Skeletal muscle satellite cell (primary cell): ENCODE data around the gene SZRD1.

Experiments
- H3K27me3 ChIP-seq: 2 replicates; pipeline ENCODE4 v1.7.0; 2013; ENCODE audit warnings: low read length; ENCODE audit not compliant: control insufficient read depth, insufficient read depth
- H3K36me3 ChIP-seq: 2 replicates; pipeline ENCODE4 v1.7.0; 2013; ENCODE audit warnings: mild to moderate bottlenecking, control low read depth, low read length; ENCODE audit not compliant: insufficient read depth
- H3K4me1 ChIP-seq: 2 replicates; pipeline ENCODE4 v1.7.0; 2013; ENCODE audit warnings: low read length; ENCODE audit not compliant: control insufficient read depth, insufficient read depth
- H3K4me2 ChIP-seq: 2 replicates; pipeline ENCODE4 v1.7.0; 2013; ENCODE audit warnings: mild to moderate bottlenecking, low read length
- H3K4me3 ChIP-seq: 2 replicates; pipeline ENCODE4 v1.7.0; 2013; ENCODE audit warnings: low read length
- H3K9ac ChIP-seq: 2 replicates; pipeline ENCODE4 v1.7.0; 2013; ENCODE audit warnings: mild to moderate bottlenecking, low read depth, low read length, moderate library complexity
- H3K9me3 ChIP-seq: replicated peaks from 2 replicates; pipeline ENCODE4 v1.7.0; 2013; ENCODE audit warnings: mild to moderate bottlenecking, control low read depth, low read length

Gene SZRD1

GRCh38 chr1:16387201-16388188 is 20.5 kb downstream of the SZRD1 start:
- Histone ChIP-seq H3K4me1 (peaks cover 50% of the 10 kb centered on the region), H3K9me3 (no peaks in the 10 kb centered on the region), H3K27me3 (no peaks in the 10 kb centered on the region), H3K36me3 (no peaks in the 10 kb centered on the region), H3K4me3 (peak overlapping the region; percentile 65), H3K4me2 (peak overlapping the region; percentile 95), H3K9ac (peak overlapping the region; percentile 29)

- Histone ChIP-seq H3K4me1 (peaks cover 51% of the 10 kb centered on the region), H3K4me3 (no peak overlapping the region), H3K9ac (no peak overlapping the region), H3K9me3 (no peaks in the 10 kb centered on the region), H3K36me3 (peaks cover 26% of the 10 kb centered on the region), H3K4me2 (peak overlapping the region; percentile 26), H3K27me3 (no peaks in the 10 kb centered on the region)
These were observed 24.4 kb downstream of the SZRD1 start for GRCh38 chr1:16391411-16391810.

DNA sequence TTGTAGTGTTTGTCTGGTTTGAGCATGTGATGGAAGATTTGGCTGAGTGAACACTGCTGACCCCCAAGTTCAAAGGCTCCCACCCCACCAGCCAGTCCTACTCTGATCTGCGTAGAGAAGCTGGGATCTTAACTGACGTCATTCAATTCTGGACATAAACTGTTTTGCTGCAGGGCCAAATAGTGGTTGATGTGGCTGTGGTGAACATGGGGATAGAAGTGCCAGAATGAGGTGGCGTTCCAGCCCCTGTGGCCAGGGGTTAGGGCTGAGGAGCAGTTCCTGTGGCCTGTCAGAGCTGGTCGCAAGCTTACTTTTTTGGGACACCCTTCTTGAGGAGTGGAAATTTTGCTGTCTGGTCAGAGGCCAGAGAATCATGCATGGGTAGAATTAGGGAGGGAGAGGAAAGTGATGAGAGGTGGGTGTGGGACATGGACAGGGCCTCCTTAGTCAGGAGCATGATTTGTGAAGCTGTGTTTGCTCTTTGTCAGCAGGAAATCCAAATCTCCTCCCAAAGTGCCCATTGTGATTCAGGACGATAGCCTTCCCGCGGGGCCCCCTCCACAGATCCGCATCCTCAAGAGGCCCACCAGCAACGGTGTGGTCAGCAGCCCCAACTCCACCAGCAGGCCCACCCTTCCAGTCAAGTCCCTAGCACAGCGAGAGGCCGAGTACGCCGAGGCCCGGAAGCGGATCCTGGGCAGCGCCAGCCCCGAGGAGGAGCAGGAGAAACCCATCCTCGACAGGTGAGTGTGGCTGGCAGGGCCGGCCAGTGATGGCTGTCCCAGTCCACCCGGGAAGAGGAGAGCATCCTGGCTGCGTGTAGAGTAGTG is 25.9 kb downstream of the SZRD1 start:
- Histone ChIP-seq H3K4me3 (no peak overlapping the region), H3K4me1 (peaks cover 49% of the 10 kb centered on the region), H3K36me3 (peaks cover 28% of the 10 kb centered on the region), H3K27me3 (no peaks in the 10 kb centered on the region), H3K9me3 (no peaks in the 10 kb centered on the region), H3K4me2 (no peak overlapping the region), H3K9ac (no peak overlapping the region)

DNA sequence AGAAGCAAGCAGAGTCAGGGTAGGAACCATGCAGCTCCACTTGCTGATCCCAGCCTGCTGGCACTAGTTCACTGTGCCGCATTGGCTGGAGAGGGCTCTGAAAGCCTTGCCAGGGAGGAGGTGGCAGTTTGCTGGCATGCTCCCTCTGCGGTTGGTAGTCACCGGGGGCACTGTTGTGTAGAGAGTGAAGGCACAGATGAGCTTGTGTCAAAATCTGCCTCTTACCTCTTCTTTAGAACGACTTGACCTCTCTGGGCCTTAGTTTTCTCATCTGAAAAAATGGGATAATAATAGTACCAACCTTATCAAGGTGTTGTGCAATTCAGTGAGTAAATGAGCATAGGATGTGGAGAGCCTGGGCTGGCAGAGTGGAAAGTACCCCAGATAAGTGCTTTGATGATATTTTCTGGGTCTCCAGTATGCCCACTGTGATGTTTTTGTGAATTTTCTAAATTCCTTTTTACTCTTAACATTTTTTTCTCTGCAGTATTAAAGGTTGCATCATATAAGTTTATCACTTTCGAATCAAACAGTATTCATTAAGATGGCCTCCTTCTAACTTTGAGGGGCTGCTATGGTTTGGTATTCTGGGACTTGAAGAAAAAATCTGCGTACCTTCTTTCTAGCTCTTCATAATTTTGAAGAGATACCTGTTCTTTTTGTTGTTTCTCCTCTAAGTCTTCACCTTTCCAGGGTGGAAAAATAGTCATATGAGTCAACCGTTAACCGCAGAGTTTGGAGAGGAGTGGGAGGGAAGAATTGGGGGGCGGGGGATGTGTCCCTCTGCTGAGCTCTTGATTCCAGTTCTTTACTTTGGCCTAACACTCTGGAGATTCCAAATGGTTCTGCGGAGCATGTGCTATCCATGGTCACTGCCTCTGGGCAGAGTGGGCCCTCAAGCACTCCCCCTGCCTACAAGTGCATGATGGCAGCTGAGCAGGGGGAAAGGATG is 26.8 kb downstream of the SZRD1 start:
- peaks cover 32% of the 10 kb centered on the region for H3K36me3 ChIP-seq
- H3K4me2 ChIP-seq = no peak overlapping the region
- H3K27me3 ChIP-seq = no peaks in the 10 kb centered on the region
- no peak overlapping the region for H3K4me3 ChIP-seq
- H3K9me3 ChIP-seq = no peaks in the 10 kb centered on the region
- H3K9ac ChIP-seq = no peak overlapping the region
- peaks cover 49% of the 10 kb centered on the region for H3K4me1 ChIP-seq

DNA sequence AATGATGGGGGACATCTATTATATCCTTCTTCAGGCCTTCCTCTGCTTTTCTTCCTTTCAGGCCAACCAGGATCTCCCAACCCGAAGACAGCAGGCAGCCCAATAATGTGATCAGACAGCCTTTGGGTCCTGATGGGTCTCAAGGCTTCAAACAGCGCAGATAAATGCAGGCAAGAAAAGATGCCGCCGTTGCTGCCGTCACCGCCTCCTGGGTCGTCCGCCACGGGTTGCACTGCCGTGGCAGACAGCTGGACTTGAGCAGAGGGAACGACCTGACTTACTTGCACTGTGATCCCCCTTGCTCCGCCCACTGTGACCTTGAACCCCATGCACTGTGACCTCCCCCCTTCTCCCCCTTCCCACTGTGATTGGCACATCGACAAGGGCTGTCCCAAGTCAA is 27.9 kb downstream of the SZRD1 start:
- H3K9ac ChIP-seq = no peak overlapping the region
- no peaks in the 10 kb centered on the region for H3K9me3 ChIP-seq
- H3K4me2 ChIP-seq = no peak overlapping the region
- H3K4me1 ChIP-seq = peaks cover 49% of the 10 kb centered on the region
- peaks cover 42% of the 10 kb centered on the region for H3K36me3 ChIP-seq
- no peak overlapping the region for H3K4me3 ChIP-seq
- no peaks in the 10 kb centered on the region for H3K27me3 ChIP-seq

- no peaks in the 10 kb centered on the region for H3K9me3 ChIP-seq
- H3K27me3 ChIP-seq = no peaks in the 10 kb centered on the region
- no peak overlapping the region for H3K4me3 ChIP-seq
- H3K4me1 ChIP-seq = peaks cover 46% of the 10 kb centered on the region
- H3K36me3 ChIP-seq = peaks cover 42% of the 10 kb centered on the region
- H3K4me2 ChIP-seq = peak overlapping the region; percentile 42
- H3K9ac ChIP-seq = no peak overlapping the region
These were observed 29.5 kb downstream of the SZRD1 start for GRCh38 chr1:16396591-16396990.

GRCh38 chr1:16397120-16397519 is 30.1 kb downstream of the SZRD1 start:
- no peak overlapping the region for H3K9ac ChIP-seq
- peaks cover 42% of the 10 kb centered on the region for H3K36me3 ChIP-seq

GRCh38 chr1:16398371-16398953 is 31.4 kb downstream of the SZRD1 start:
- H3K9ac ChIP-seq = no peak overlapping the region
- no peak overlapping the region for H3K4me2 ChIP-seq
- H3K36me3 ChIP-seq = peaks cover 38% of the 10 kb centered on the region
- H3K27me3 ChIP-seq = no peaks in the 10 kb centered on the region
- peaks cover 35% of the 10 kb centered on the region for H3K4me1 ChIP-seq
- no peak overlapping the region for H3K4me3 ChIP-seq
- no peaks in the 10 kb centered on the region for H3K9me3 ChIP-seq

More at GRCh38 chr1:16397120-16397519, 30.1 kb downstream of the SZRD1 start:
- Histone ChIP-seq H3K4me1 (peaks cover 40% of the 10 kb centered on the region), H3K9me3 (no peaks in the 10 kb centered on the region), H3K4me2 (peak overlapping the region; percentile 42), H3K27me3 (no peaks in the 10 kb centered on the region), H3K4me3 (no peak overlapping the region)

DNA sequence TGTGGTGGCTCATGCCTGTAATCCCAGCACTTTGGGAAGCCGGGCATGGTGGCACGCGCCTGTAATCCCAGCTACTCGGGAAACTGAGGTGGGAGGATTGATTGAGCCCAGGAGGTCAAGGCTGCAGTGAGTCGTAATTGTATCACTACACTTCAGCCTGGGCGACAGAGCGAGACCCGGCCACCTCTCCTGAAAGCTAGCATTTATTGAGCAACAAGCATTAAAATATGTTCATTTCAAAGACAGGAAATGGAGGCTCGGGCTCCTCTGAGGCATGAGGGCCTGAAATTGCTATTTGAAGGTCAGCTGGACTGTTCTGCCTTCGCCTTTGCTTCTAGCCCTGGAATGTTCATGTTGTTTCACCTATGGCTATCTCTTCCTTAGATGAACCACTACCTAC is 35.7 kb downstream of the SZRD1 start:
- H3K4me2 ChIP-seq = no peak overlapping the region
- peaks cover 8% of the 10 kb centered on the region for H3K4me1 ChIP-seq
- no peak overlapping the region for H3K9ac ChIP-seq
- H3K27me3 ChIP-seq = no peaks in the 10 kb centered on the region
- H3K36me3 ChIP-seq = peaks cover 14% of the 10 kb centered on the region
- H3K4me3 ChIP-seq = no peak overlapping the region
- H3K9me3 ChIP-seq = no peaks in the 10 kb centered on the region

GRCh38 chr1:16405441-16405840 is 38.4 kb downstream of the SZRD1 start:
- no peaks in the 10 kb centered on the region for H3K27me3 ChIP-seq
- H3K9ac ChIP-seq = no peak overlapping the region
- no peaks in the 10 kb centered on the region for H3K9me3 ChIP-seq
- no peaks in the 10 kb centered on the region for H3K36me3 ChIP-seq
- no peak overlapping the region for H3K4me2 ChIP-seq
- no peak overlapping the region for H3K4me3 ChIP-seq
- peaks cover 8% of the 10 kb centered on the region for H3K4me1 ChIP-seq
